HG03432 (cell line): ENCODE measurements around the gene BCLAF3.
A peak's percentile ranks its signal among the peaks of the same experiment; 100 is the strongest.

Experiments
- ATAC-seq: cut with Tn5 transposase; IDR thresholded peaks from one replicate; pipeline ENCODE4 v1.9.1; 2021; ENCODE audit warnings: mild to moderate bottlenecking, moderate library complexity; ENCODE audit not compliant: unreplicated experiment

BCLAF3 gene

GRCh38 chrX:19972984-19973383 lies 17.9 kb downstream of the BCLAF3 start:
- no peak for ATAC-seq

- no peak for ATAC-seq
Measured at GRCh38 chrX:19968276-19968675, 22.6 kb downstream of the BCLAF3 start.

GRCh38 chrX:19966056-19966455 lies 24.8 kb downstream of the BCLAF3 start:
- no peak for ATAC-seq

GRCh38 chrX:19964017-19964710 lies 26.7 kb downstream of the BCLAF3 start:
- peak; percentile 74 for ATAC-seq

- no peak for ATAC-seq
Measured at GRCh38 chrX:19960913-19961312, 29.9 kb downstream of the BCLAF3 start.

- ATAC-seq = no peak
Measured at GRCh38 chrX:19958552-19959486, 32.0 kb downstream of the BCLAF3 start.

- no peak for ATAC-seq
Measured at GRCh38 chrX:19956923-19957322, 33.9 kb downstream of the BCLAF3 start.

- ATAC-seq = no peak
Measured at GRCh38 chrX:19956306-19956705, 34.6 kb downstream of the BCLAF3 start.

GRCh38 chrX:19955306-19955705 lies 35.6 kb downstream of the BCLAF3 start:
- no peak for ATAC-seq

- ATAC-seq = no peak
Measured at GRCh38 chrX:19954335-19955096, 36.3 kb downstream of the BCLAF3 start.

- ATAC-seq = no peak
Measured at GRCh38 chrX:19953145-19953544, 37.7 kb downstream of the BCLAF3 start.

GRCh38 chrX:19949340-19949739 lies 41.5 kb downstream of the BCLAF3 start:
- no peak for ATAC-seq

GRCh38 chrX:19947612-19948011 lies 43.2 kb downstream of the BCLAF3 start:
- ATAC-seq = no peak
